GM12801 (cell line): ENCODE data around the gene CIAO2A.

ENCODE experiments used
- CTCF ChIP-seq: IDR thresholded peaks from one replicate; pipeline ENCODE4 v1.5.1; 2011; ENCODE audit warnings: control low read depth; ENCODE audit not compliant: insufficient read length; ENCODE audit errors: extremely low read depth

CIAO2A gene

GRCh38 chr15:64093627-64094417 is at the start of gene CIAO2A:
CIAO2A (minus strand) TSS chr15:64093838; CDS start chr15:64093768, 70 bp downstream.
- TF ChIP-seq CTCF = no peak

GRCh38 chr15:64143276-64143675 is 49.6 kb upstream of the CIAO2A start:
- no peak for TF ChIP-seq CTCF

GRCh38 chr15:64141798-64142512 is 48.3 kb upstream of the CIAO2A start:
- TF ChIP-seq CTCF = no peak

- TF ChIP-seq CTCF = no peak
Observed at GRCh38 chr15:64138331-64138941, 44.8 kb upstream of the CIAO2A start.

- no peak for TF ChIP-seq CTCF
Observed at GRCh38 chr15:64137226-64137833, 43.7 kb upstream of the CIAO2A start.

- no peak for TF ChIP-seq CTCF
Observed at GRCh38 chr15:64136347-64136746, 42.7 kb upstream of the CIAO2A start.

- TF ChIP-seq CTCF = no peak
Observed at GRCh38 chr15:64134345-64134829, 40.7 kb upstream of the CIAO2A start.
